Fibroblast of gingiva (primary cell): ENCODE results near the gene RNF112.
"Not testable (repeated sequence)": the region's sequence is repeated elsewhere in the genome, so short reads cannot be mapped to it uniquely, and the experiment has no call there.

Experiments
- DNase-seq: peaks from one replicate; pipeline ENCODE4 v3.0.0-alpha.2; 2011; ENCODE audit warnings: low read depth

RNF112 gene

DNA sequence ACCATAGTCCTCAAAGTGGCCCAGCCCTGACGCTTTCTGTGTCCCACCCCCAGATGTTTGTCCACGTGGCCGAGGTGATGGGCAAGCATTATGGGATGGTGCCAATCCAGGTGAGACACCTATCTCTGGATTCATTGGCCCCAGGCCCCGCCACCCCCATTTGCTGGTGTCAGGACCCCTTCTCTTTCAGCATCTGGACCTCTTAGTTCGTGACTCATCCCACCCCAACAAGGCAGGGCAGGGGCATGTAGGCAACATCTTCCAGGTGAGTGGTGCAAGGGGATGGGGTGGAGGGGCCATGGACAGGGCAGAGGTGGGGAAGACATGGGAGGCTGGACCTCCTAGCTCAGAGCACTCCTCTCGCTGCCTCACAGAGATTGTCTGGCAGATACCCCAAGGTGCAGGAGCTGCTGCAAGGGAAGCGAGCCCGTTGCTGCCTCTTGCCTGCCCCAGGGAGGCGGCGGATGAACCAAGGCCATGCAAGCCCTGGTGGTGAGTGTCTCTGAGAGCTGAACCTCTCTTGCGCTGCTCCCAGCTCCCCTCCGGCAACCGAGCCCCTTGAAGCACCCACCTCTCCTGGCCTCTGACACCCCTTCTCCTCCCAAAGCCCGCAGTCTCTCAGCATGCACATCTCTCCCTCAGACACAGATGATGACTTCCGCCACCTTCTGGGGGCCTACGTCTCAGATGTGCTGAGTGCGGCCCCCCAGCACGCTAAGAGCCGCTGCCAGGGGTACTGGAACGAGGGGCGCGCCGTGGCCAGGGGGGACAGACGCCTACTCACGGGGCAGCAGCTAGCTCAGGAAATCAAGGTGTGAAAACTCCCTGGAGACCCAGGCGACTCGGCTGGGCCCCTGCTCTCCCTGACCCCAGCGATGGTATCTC is 3.6 kb downstream of the RNF112 start:
- DNase-seq: no peak

DNA sequence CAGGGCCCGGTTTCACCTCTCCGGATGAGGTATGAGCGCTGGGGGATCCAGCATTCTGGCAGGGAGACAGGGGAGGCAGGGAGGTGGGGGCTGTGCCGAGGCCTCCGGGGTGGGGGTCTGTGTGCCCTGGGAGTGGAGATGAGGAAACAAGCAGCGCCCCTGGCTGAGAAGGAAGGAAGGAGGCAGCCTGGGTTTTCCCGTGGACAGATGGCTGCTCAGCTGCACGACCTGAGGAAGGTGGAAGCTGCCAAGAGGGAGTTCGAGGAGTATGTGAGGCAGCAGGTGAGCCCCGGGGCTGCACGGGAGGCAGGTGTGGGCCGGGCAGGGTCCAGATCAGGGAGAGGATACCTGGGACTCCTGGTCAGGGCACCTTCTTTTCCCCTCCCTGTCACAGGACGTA is 4.3 kb downstream of the RNF112 start:
- no peak for DNase-seq

DNA sequence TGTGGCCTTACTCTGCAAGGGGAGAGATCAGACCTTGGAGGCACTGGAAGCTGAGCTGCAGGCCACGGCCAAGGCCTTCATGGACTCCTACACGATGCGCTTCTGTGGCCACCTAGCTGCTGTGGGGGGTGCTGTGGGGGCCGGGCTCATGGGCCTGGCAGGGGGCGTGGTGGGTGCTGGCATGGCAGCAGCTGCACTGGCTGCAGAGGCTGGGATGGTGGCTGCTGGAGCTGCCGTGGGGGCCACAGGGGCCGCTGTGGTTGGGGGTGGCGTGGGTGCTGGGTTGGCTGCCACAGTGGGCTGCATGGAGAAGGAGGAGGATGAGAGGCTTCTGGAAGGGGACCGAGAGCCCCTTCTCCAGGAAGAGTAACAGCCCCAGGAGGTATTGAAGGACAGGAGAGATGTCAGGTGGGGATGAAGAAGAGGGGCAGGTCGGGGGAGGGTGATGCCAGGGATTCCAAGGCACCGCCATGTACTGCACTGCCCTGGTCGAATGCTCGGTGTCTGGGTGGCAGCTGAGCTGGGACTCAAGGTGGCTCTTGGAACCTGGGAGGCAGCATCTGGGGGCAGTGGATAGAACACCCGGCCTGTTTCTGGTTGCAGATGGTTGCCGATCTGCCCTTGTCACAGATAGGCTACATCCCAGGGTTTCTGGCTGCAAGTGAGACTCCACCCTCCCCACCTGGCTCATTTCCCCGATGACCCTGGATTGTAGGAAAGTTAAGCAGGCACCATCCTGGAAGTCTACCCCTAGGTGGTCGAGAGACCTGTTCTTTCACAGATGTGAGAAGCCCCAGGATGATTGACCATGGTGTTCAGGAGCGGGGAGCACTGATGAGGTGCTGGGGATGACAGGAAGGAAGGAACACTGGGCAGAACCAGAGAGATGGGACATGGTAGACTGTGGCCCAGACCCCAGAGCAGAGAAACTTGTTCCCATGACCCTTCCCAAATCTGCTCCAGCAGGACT is 5.1 kb downstream of the RNF112 start:
- DNase-seq: no peak

DNA sequence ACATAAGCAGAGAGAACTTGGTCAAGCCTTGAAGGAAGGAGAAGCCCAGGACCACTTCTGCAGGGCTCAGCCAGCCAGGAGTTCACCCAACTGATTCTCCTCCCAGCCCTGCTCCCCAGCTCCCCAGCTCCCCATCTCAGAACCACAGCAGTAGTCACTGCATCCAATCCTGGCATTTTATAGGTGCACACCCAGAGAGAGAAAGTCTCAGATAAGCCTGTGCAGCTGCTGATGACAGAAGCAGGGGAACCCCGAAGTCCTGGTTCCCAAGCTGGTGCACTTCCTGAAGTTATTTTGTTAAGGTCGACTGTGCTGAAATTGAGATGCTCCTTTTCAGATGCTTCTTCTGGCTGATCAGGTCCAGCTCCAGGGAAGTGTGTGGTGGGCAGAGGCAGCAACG is 6.6 kb downstream of the RNF112 start:
- DNase-seq: no peak

- DNase-seq: no peak
Observed at GRCh38 chr17:19418251-19418992, 7.4 kb downstream of the RNF112 start.

DNA sequence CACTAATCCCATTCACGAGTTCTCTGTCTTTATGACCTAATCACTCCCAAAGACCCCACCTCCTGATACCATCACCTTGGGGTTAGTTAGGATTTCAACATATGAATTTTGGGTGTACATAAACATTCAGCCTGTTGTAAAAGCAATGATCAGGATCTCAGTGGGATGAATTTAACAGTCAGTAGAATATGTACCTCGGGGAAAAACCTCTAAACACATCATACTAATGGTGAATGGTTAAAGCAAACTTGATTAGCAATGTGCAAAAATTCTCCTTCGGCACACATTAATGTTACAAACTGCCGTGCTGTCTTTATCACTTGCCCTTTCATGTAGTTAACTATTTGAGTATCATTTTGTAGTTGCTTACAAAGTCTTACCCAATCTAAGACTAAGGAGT is 10.2 kb downstream of the RNF112 start:
- no peak for DNase-seq

- peak; percentile 67 for DNase-seq
Observed at GRCh38 chr17:19421926-19422325, 10.9 kb downstream of the RNF112 start.

GRCh38 chr17:19424934-19425868 is 14.2 kb downstream of the RNF112 start:
- DNase-seq: peak; percentile 32

DNA sequence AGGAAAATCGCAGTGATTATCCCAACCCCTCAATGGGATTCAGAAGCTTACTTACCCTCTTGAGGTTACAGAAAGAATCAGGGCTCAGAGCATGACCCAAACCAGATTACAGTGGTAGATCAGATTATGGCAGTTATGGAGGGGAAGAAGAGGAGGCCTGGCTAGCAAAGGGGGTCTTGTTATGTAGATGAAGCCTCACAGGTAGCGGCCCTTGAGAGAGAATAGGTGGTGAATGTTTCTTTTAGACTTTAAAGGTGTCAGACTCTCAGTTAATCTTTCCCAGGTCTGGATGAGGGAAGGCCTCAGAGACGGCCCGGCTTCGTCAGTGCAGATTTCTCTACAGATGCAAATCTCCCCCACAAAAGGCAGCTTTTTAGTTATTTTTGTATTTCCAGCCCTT is 15.6 kb downstream of the RNF112 start:
- DNase-seq: no peak

DNA sequence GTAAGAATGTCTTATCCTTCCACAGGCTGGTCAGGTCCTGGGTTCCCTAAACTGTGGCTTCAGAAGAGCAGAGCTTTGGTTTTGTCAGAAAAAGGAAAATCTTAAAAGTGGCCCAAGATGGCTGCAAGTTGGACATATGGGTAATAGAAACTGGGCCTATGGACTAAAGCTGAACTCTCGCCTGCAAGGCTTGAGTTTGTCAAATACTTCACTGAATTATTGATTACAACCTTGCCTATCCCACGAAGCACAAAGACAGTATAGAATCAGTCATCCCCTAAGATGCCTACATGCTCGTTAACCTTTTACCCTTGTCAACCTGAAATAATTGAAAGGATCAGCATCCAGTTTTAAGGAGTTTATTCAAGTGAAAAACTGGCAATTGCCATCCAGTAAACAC is 20.7 kb downstream of the RNF112 start:
- no peak for DNase-seq

DNA sequence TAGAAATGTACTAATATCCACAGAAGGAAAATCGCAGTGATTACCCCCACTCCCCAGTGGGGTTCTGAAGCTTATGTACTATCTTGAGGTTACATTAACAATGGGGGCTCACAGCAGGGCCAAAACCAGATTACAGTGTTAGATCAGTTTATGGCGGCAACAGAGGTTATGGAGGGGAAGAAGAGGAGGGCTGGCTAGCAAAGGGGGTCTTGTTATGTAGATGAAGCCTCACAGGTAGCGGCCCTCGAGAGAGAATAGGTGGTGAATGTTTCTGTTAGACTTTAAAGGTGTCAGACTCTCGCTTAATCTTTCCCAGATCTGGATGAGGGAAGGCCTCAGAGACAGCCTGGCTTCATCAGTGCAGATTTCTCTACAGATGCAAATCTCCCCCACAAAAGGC is 22.2 kb downstream of the RNF112 start:
- no peak for DNase-seq

GRCh38 chr17:19433727-19434340 is 22.8 kb downstream of the RNF112 start:
- DNase-seq: no peak

DNA sequence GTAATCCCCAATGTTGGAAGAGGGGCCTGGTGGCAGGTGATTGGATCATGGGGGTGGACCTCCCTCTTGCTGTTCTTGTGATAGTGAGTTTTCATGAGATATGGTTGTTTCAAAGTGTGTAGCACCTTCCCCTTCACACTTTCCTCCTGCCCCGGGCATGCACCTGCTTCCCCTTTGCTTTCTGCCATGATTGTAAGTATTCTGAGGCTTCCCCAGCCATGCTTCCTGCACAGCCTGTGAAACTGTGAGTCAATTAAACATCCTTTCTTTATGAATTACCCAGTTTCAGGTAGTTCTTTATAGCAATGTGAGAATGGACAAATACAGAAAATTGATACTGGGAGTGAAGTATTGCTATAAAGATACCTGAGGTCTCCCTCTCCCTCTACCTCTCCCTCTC is 29.4 kb downstream of the RNF112 start:
- DNase-seq: no peak

GRCh38 chr17:19441288-19441687 is 30.3 kb downstream of the RNF112 start:
- DNase-seq: not testable (repeated sequence)

DNA sequence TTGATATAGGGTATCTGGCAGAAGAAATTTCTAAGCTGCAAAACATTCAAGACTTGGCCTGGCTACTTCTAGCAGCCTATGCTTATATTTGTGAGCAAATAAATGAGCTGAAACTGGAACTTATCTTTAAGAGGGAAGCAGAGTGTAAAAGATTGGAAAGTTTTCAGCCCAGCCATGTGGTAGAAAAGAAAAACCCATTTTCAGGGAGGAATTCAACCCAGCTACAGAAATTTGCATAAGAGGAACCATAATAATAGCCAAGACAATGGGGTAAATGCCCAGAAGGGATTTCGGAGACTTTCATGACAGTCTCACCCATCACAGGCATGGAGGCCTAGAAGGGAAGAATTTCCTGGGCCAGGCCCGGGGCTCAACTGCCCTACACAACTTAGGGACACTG is 31.7 kb downstream of the RNF112 start:
- no peak for DNase-seq

GRCh38 chr17:19443148-19443547 is 32.1 kb downstream of the RNF112 start:
- DNase-seq: no peak

DNA sequence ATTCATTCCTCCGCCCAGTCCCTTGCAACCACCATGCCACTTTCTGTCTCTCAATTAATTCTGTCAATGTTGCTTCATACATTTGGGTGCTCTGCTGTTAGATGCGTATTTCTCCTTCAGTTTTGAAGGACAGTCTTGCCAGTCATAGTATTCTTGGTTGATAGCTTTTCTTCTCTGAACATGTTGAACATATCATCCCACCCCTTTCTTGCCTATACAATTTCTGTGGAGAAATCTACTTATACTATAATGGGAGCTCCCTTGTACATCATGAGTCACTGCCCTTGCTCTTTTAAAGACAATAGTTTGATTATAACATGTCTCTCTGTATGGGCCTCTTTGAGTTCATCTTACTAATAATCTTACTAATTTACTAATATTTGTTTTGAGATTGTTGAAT is 34.1 kb downstream of the RNF112 start:
- no peak for DNase-seq

DNA sequence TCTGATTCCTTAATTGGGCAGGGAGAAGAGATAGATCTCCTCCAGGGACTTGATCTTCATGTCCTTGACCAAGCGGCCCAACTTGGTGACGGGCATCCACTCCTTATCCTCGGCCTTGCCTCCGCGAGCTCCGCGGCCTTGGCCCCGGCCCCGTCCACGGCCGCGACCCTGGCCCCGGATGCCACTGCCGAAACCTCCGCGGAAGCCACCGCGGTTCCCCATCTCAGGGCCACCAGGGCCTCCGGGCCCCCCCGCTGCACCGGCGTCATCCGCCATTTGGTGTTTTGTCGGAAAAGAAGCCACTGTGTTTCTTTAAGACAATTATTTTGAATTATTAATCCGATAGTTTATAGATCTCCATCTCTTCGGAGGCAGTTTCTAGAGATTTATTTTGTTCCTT is 35.5 kb downstream of the RNF112 start:
- not testable (repeated sequence) for DNase-seq

DNA sequence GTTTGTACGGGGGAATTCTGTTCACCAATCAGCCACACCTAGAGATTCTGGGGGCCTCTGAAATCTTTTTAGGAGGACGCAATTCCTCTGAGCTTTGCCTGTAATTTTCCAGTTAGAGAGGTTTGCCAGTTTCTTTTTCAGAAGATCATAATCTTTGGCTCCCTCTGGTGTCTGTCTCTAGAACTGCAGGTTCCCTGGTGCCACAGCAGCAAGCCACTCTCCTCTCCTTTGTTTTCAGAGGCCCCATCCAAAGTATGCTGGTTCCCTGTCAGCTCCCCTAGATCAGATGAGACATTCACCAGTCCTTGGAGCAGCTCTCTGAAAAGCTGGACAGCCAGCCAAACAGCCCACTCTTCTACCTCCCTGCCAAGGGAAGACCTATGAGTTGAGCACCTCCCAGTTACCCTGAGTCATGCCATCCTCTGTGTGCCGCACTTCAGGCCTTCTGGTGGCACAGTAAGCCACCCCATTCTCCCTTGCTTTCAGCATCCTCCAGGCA is 36.1 kb downstream of the RNF112 start:
- DNase-seq: peak; percentile 63
